Common myeloid progenitor, CD34-positive (primary cell): ENCODE data around the gene ELOVL2.

Experiments
- CTCF ChIA-PET: fragments of 350-600 bp; sonication (Branson Sonifier 250); formaldehyde crosslinking; loops from one replicate; lab custom pipeline; 2021; ENCODE audit warnings: antibody characterized with exemption; lab: Charles Lee
- POLR2A ChIA-PET: fragments of 350-600 bp; sonication (Branson Sonifier 250); formaldehyde crosslinking; loops from one replicate; lab custom pipeline; 2021; ENCODE audit warnings: antibody characterized with exemption; lab: Charles Lee
- DNase-seq, 3 donors: peaks; one replicate each; pipeline versions ENCODE4 v3.0.0 to v3.0.0-alpha.2; 2013
- H3K27ac ChIP-seq, 2 experiments: 1 replicate in 1 of 2; 2 replicates in 1 of 2; pipeline ENCODE4 v1.7.0; 2013; ENCODE audit warnings: inconsistent platforms in 2 of 2, low read length in 2 of 2, mild to moderate bottlenecking in 2 of 2, low read depth in 1 of 2, moderate library complexity in 1 of 2; ENCODE audit not compliant: severe bottlenecking in 2 of 2, insufficient read depth in 1 of 2, poor library complexity in 1 of 2
- H3K27me3 ChIP-seq, 5 experiments: replicated peaks in 2 of 5; 1 replicate in 3 of 5; 2 replicates in 2 of 5; pipeline versions ENCODE4 v1.6.1 to v1.7.0; 2013; ENCODE audit warnings: low read length in 4 of 5, mild to moderate bottlenecking in 2 of 5, moderate library complexity in 2 of 5, inconsistent platforms in 1 of 5; ENCODE audit not compliant: insufficient read depth in 5 of 5, control insufficient read depth in 4 of 5
- H3K36me3 ChIP-seq, 4 experiments: 1 replicate in 2 of 4; 2 replicates in 2 of 4; pipeline versions ENCODE4 v1.6.1 to v1.7.0; 2013; ENCODE audit warnings: low read length in 3 of 4, control low read depth in 1 of 4, mild to moderate bottlenecking in 1 of 4; ENCODE audit not compliant: control insufficient read depth in 4 of 4, insufficient read depth in 4 of 4
- H3K4me1 ChIP-seq, 4 experiments: 1 replicate in 3 of 4; 2 replicates in 1 of 4; pipeline versions ENCODE4 v1.6.1 to v1.7.1; 2013; ENCODE audit warnings: low read length in 3 of 4, mild to moderate bottlenecking in 3 of 4, control low read depth in 1 of 4, inconsistent platforms in 1 of 4, moderate library complexity in 1 of 4; ENCODE audit not compliant: control insufficient read depth in 4 of 4, insufficient read depth in 4 of 4; ENCODE audit errors: control extremely low read depth in 1 of 4
- H3K4me3 ChIP-seq, 7 experiments: 1 replicate in 4 of 7; 2 replicates in 3 of 7; pipeline versions ENCODE4 v1.5.1 to v1.7.0; 2013; ENCODE audit warnings: mild to moderate bottlenecking in 7 of 7, low read length in 6 of 7, moderate library complexity in 6 of 7, inconsistent platforms in 2 of 7, low read depth in 2 of 7, control low read depth in 1 of 7; ENCODE audit not compliant: insufficient read depth in 4 of 7, control insufficient read depth in 1 of 7; ENCODE audit errors: extremely low read depth in 1 of 7
- H3K9me3 ChIP-seq, 5 experiments: 1 replicate in 4 of 5; 2 replicates in 1 of 5; pipeline versions ENCODE4 v1.6.1 to v1.7.1; 2013; ENCODE audit warnings: low read length in 4 of 5, mild to moderate bottlenecking in 2 of 5, inconsistent platforms in 1 of 5, low read depth in 1 of 5, moderate library complexity in 1 of 5; ENCODE audit not compliant: control insufficient read depth in 4 of 5, insufficient read depth in 2 of 5; ENCODE audit errors: control extremely low read depth in 1 of 5
- WGBS: methylation state at CpG from one replicate; pipeline ENCODE4 v1.1.5; 2013; ENCODE audit not compliant: insufficient coverage; 5-methylcytosine and 5-hydroxymethylcytosine counted together

Gene ELOVL2

GRCh38 chr6:11085758-11086435 is 41.8 kb upstream of the ELOVL2 start:
- no peaks in the 10 kb centered on the region for H3K27me3 ChIP-seq
- ChIA-PET CTCF (interaction anchor here (1.8 kb wide), 1 partner anchor 9 kb away, joined by 4 read pairs; no protein-coding TSS in a partner anchor), POLR2A (no interaction called here)
- H3K4me1 ChIP-seq: no peaks in the 10 kb centered on the region
- 83% methylated on average over 1 of the region's 3 CpGs for WGBS
- H3K9me3 ChIP-seq: no peaks in the 10 kb centered on the region
- no peaks in the 10 kb centered on the region for H3K36me3 ChIP-seq
- H3K27ac ChIP-seq: no peak overlapping the region
- H3K4me3 ChIP-seq: no peak overlapping the region
- DNase-seq: no peak

DNA sequence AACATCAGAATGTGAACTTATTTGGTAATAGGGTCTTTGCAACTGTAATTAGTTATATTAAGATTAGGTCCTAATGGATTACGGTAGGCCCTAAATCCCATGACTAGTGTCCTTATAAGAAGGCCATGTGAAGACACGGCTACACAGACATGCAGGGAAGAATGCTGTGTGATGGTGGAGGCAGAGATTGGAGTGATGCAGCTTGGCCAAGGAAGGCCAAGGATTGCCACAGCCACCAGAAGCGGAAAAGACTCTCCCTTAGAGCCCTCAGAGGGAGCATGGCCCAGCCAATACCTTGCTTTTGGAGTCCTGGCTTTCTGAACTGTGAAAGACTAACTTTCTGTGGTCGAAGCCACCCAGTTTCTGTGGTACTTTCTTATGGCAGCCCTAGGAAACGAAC is 39.9 kb upstream of the ELOVL2 start:
- no peaks in the 10 kb centered on the region for H3K36me3 ChIP-seq
- H3K4me1 ChIP-seq: no peaks in the 10 kb centered on the region
- no peak for DNase-seq
- CTCF ChIA-PET: interaction anchor here (0.8 to 1.8 kb wide), 2 partner anchors 9 to 11 kb away, joined by 3 to 4 read pairs; no protein-coding TSS in a partner anchor
- no peak overlapping the region for H3K27ac ChIP-seq
- POLR2A ChIA-PET: interaction anchor here (0.6 kb wide), 1 partner anchor 853 kb away, joined by 6 read pairs; no protein-coding TSS in a partner anchor
- H3K9me3 ChIP-seq: no peaks in the 10 kb centered on the region
- H3K27me3 ChIP-seq: no peaks in the 10 kb centered on the region
- no peak overlapping the region for H3K4me3 ChIP-seq
- WGBS: 96% methylated on average over 4 of the region's 5 CpGs

DNA sequence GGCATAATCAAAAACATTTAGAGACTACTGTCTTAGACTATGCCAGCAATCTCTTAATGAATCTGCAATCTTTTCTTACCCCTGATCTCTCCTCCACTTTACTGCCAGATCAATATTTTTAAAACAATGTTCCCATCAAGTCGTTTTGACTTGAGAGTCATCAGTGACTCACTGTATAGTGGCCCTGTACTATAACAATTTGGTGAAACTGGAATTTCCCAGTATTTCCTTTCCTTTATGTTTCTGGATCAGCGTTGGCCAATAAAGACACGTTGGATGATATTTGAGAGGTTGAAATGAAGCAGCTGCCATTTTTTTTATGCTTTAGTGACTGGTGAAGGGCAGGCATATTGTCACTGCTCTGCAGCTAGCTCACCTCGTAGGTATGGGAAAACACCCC is 39.4 kb upstream of the ELOVL2 start:
- Histone ChIP-seq H3K9me3 (no peaks in the 10 kb centered on the region), H3K4me1 (no peaks in the 10 kb centered on the region), H3K27me3 (no peaks in the 10 kb centered on the region), H3K27ac (no peak overlapping the region), H3K4me3 (no peak overlapping the region), H3K36me3 (no peaks in the 10 kb centered on the region)
- ChIA-PET CTCF (interaction anchor here (0.7 to 1.0 kb wide), 2 partner anchors 20 to 413 kb away, joined by 3 read pairs; no protein-coding TSS in a partner anchor), POLR2A (interaction anchor here (0.6 kb wide), 1 partner anchor 852 kb away, joined by 6 read pairs; no protein-coding TSS in a partner anchor)
- WGBS: 75% methylated on average over 2 of the region's 4 CpGs
- DNase-seq: no peak

DNA sequence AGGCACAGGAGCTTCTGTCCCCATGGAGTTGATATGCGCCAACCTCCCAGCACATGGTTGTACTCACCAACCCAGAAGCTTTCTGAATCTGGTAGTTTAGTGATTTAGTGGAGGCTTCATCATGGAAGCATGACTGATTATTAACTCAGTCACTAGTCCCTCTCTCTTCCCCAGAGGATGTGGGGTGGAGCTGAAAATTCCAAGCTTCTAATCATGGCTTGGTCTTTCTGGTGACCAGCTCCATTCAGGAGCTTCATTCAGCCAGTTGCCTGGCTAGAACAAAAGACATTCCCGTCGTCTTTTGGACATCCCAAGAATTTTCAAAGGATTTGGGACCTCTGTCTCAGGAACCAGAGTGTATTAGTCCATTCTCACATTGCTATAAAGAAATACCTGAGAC is 36.2 kb upstream of the ELOVL2 start:
- H3K36me3 ChIP-seq: no peaks in the 10 kb centered on the region
- ChIA-PET CTCF (interaction anchor here (1.0 to 1.2 kb wide), 2 partner anchors 13 to 408 kb away, joined by 3 to 4 read pairs; partner anchors contain the start of gene SMIM13), POLR2A (interaction anchor here (0.7 kb wide), 1 partner anchor 414 kb away, joined by 3 read pairs; no protein-coding TSS in a partner anchor)
- no peaks in the 10 kb centered on the region for H3K4me1 ChIP-seq
- WGBS: no CpG with 5 or more reads among the region's 3 CpGs
- no peaks in the 10 kb centered on the region for H3K9me3 ChIP-seq
- no peak overlapping the region for H3K27ac ChIP-seq
- H3K4me3 ChIP-seq: no peak overlapping the region
- H3K27me3 ChIP-seq: no peaks in the 10 kb centered on the region
- DNase-seq: no peak

DNA sequence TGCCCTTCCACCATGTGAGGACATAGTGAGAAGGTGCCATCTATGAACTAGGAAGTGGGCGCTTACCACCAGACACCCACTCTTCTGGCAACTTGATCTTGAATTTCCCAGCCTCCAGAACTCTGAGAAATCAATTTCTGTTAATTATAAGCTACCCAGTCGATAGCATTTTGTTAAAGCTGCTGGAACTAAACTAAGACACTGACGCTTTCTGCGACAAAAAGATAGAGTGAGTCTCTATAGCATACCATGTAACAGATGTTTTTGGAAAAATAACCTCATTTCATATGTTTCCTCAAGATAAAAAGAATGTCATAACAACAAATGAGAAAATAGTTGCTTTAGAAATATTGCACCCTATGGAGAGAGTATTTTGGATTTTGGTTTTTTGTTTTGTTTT is 34.2 kb upstream of the ELOVL2 start:
- 100% methylated on average over 2 of the region's 4 CpGs for WGBS
- POLR2A ChIA-PET: no interaction called here
- no peak overlapping the region for H3K4me3 ChIP-seq
- CTCF ChIA-PET: no interaction called here
- H3K27me3 ChIP-seq: no peaks in the 10 kb centered on the region
- H3K36me3 ChIP-seq: no peaks in the 10 kb centered on the region
- H3K4me1 ChIP-seq: no peaks in the 10 kb centered on the region
- H3K9me3 ChIP-seq: no peaks in the 10 kb centered on the region
- DNase-seq: peak; percentile 23 to 68 (median 39)
- H3K27ac ChIP-seq: no peak overlapping the region

- H3K4me3 ChIP-seq: no peak overlapping the region
- WGBS: 100% methylated on average over 1 of the region's 2 CpGs
- POLR2A ChIA-PET: no interaction called here
- DNase-seq: no peak
- no peaks in the 10 kb centered on the region for H3K9me3 ChIP-seq
- CTCF ChIA-PET: interaction anchor here (1.2 kb wide), 1 partner anchor 12 kb away, joined by 7 read pairs; no protein-coding TSS in a partner anchor
- no peaks in the 10 kb centered on the region for H3K36me3 ChIP-seq
- H3K27me3 ChIP-seq: no peaks in the 10 kb centered on the region
- no peak overlapping the region for H3K27ac ChIP-seq
- no peaks in the 10 kb centered on the region for H3K4me1 ChIP-seq
Observed at GRCh38 chr6:11076540-11076939, 32.4 kb upstream of the ELOVL2 start.

DNA sequence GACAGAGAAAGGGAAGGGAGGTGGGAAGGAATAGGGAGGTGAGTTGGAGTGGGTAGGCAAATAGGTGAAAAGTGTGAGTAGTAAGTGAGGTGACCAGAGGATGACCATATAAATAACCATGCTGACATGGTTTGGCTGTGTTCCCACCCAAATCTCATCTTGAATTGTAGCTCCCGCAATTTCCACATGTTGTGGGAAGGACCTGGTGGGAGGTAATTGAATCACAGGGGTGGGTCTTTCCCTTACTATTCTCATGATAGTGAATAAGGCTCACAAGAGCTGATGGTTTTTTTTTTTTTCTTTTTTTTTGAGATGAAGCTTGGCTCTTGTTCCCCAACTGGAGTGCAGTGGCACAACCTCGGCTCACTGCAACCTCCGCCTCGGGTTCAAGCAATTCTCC is 28.0 kb upstream of the ELOVL2 start:
- no peaks in the 10 kb centered on the region for H3K9me3 ChIP-seq
- no peak for DNase-seq
- no peaks in the 10 kb centered on the region for H3K27me3 ChIP-seq
- 100% methylated on average over 3 of the region's 4 CpGs for WGBS
- ChIA-PET CTCF (interaction anchor here (1.2 to 4.3 kb wide), 3 partner anchors 19 to 594 kb away, joined by 3 to 21 read pairs (median 4); no protein-coding TSS in a partner anchor), POLR2A (no interaction called here)
- H3K27ac ChIP-seq: no peak overlapping the region
- H3K36me3 ChIP-seq: no peaks in the 10 kb centered on the region
- H3K4me3 ChIP-seq: no peak overlapping the region
- no peaks in the 10 kb centered on the region for H3K4me1 ChIP-seq
